IMR-90 (cell line): ENCODE data around the gene CCDC18. TPM values are rescaled to one million over a fixed set of nuclear protein-coding genes. Genes with fewer than 3 reads are reported as not detected.

Experiments
- ATAC-seq: fragments of 200-7000 bp; cut with Tn5 transposase; 2 replicates; pipeline ENCODE4 v1.9.1; 2020; ENCODE audit warnings: low read depth, mild to moderate bottlenecking, moderate library complexity
- BruUV-seq: library from RNA; stranded (reverse); fragments of 400-500 nt; replicated peaks from 2 replicates; lab custom pipeline; 2021; lab: Mats Ljungman, UMichigan
- CTCF ChIA-PET: fragments of 300-600 bp; formaldehyde crosslinking; extraction: SDS; loops from one replicate; lab custom pipeline; 2021; ENCODE audit warnings: antibody characterized with exemption; lab: Yijun Ruan, JAX
- POLR2A ChIA-PET: fragments of 300-600 bp; sonication (Branson Sonifier 250); formaldehyde crosslinking; loops from one replicate; lab custom pipeline; 2022; ENCODE audit warnings: antibody characterized with exemption; ENCODE audit not compliant: unreplicated experiment; lab: Charles Lee
- DNase-seq: peaks from one replicate; pipeline ENCODE4 v3.0.0; 2013
- H2AFZ ChIP-seq: replicated peaks from 2 replicates; pipeline ENCODE3; 2013; ENCODE audit warnings: low read length, mild to moderate bottlenecking; ENCODE audit not compliant: poor library complexity
- H2AK5ac ChIP-seq: 2 replicates; pipeline ENCODE4 v1.6.1; 2013; ENCODE audit warnings: low read depth, low read length, inconsistent platforms
- H2AK9ac ChIP-seq: replicated peaks from 2 replicates; pipeline ENCODE3; 2013; ENCODE audit warnings: mild to moderate bottlenecking, low read depth, low read length, moderate library complexity; ENCODE audit not compliant: poor library complexity
- H2BK120ac ChIP-seq: 2 replicates; pipeline ENCODE4 v1.6.1; 2013; ENCODE audit warnings: low read depth, low read length, inconsistent platforms
- H2BK15ac ChIP-seq: 3 replicates; pipeline ENCODE4 v1.6.1; 2013; ENCODE audit warnings: low read depth, low read length, inconsistent platforms
- H2BK20ac ChIP-seq: 2 replicates; pipeline ENCODE4 v1.6.1; 2013; ENCODE audit warnings: low read depth, mild to moderate bottlenecking, inconsistent platforms, low read length, moderate library complexity
- H2BK5ac ChIP-seq: 2 replicates; pipeline ENCODE4 v1.6.1; 2013; ENCODE audit warnings: mild to moderate bottlenecking, low read depth, low read length, inconsistent platforms; ENCODE audit not compliant: poor library complexity, severe bottlenecking
- H3K14ac ChIP-seq: replicated peaks from 2 replicates; pipeline ENCODE4 v1.6.1; 2013; ENCODE audit warnings: low read depth, low read length, inconsistent platforms
- H3K18ac ChIP-seq: 2 replicates; pipeline ENCODE4 v1.6.1; 2013; ENCODE audit warnings: low read depth, low read length, control low read depth
- H3K23ac ChIP-seq: 2 replicates; pipeline ENCODE4 v1.6.1; 2013; ENCODE audit warnings: low read depth, low read length, inconsistent platforms
- H3K27ac ChIP-seq: 2 replicates; pipeline ENCODE4 v1.5.1; 2013; ENCODE audit warnings: mild to moderate bottlenecking, control low read depth, low read length; ENCODE audit not compliant: insufficient read depth
- H3K27me3 ChIP-seq: 2 replicates; pipeline ENCODE4 v1.6.1; 2013; ENCODE audit warnings: low read length; ENCODE audit not compliant: control insufficient read depth, insufficient read depth
- H3K36me3 ChIP-seq: 2 replicates; pipeline ENCODE4 v1.6.1; 2013; ENCODE audit warnings: low read length, mixed read lengths; ENCODE audit not compliant: control insufficient read depth, insufficient read depth
- H3K4ac ChIP-seq: 2 replicates; pipeline ENCODE4 v1.6.1; 2013; ENCODE audit warnings: low read depth, low read length, inconsistent platforms
- H3K4me1 ChIP-seq: 2 replicates; pipeline ENCODE4 v1.6.1; 2013; ENCODE audit warnings: low read length, mixed read lengths; ENCODE audit not compliant: control insufficient read depth, insufficient read depth
- H3K4me2 ChIP-seq: 2 replicates; pipeline ENCODE4 v1.6.1; 2013; ENCODE audit warnings: low read depth, mild to moderate bottlenecking, control low read depth, low read length, moderate library complexity
- H3K4me3 ChIP-seq: 2 replicates; pipeline ENCODE4 v1.5.1; 2013; ENCODE audit warnings: low read depth, mild to moderate bottlenecking, control low read depth, low read length, moderate library complexity; ENCODE audit not compliant: insufficient read depth
- H3K56ac ChIP-seq: 2 replicates; pipeline ENCODE4 v1.6.1; 2013; ENCODE audit warnings: low read length, inconsistent platforms; ENCODE audit not compliant: insufficient read depth; ENCODE audit errors: extremely low read depth
- H3K79me1 ChIP-seq, 2 experiments: 2 replicates each; pipeline ENCODE4 v1.6.1; 2013; ENCODE audit warnings: low read length in 2 of 2, inconsistent platforms in 1 of 2, low read depth in 1 of 2
- H3K9ac ChIP-seq: 2 replicates; pipeline ENCODE4 v1.6.1; 2013; ENCODE audit warnings: low read depth, low read length, control low read depth
- H3K9me1 ChIP-seq: 2 replicates; pipeline ENCODE4 v1.6.1; 2013; ENCODE audit warnings: low read length, inconsistent platforms; ENCODE audit not compliant: insufficient read depth
- H3K9me3 ChIP-seq: 2 replicates; pipeline ENCODE4 v1.6.1; 2013; ENCODE audit warnings: low read length; ENCODE audit not compliant: control insufficient read depth, insufficient read depth
- H4K20me1 ChIP-seq: 2 replicates; pipeline ENCODE4 v1.6.1; 2013; ENCODE audit warnings: low read length, inconsistent platforms; ENCODE audit not compliant: insufficient read depth
- H4K5ac ChIP-seq: 2 replicates; pipeline ENCODE4 v1.6.1; 2013; ENCODE audit warnings: mild to moderate bottlenecking, low read depth, low read length, control low read depth
- H4K8ac ChIP-seq, 2 experiments: 2 replicates each; pipeline ENCODE4 v1.6.1; 2013; ENCODE audit warnings: low read depth in 2 of 2, low read length in 2 of 2, control low read depth in 1 of 2, inconsistent platforms in 1 of 2
- H4K91ac ChIP-seq: 2 replicates; pipeline ENCODE4 v1.6.1; 2013; ENCODE audit warnings: low read depth, low read length, inconsistent platforms; ENCODE audit not compliant: insufficient read depth
- CEBPB ChIP-seq: IDR thresholded peaks from 2 replicates; pipeline ENCODE4 v1.6.1; 2012; ENCODE audit warnings: low read depth, low read length, improper control_type of control experiment
- FOS ChIP-seq: fragments of 150-350 bp; IDR thresholded peaks from 2 replicates; pipeline ENCODE4 v1.6.1; 2016; ENCODE audit warnings: low read depth, low read length
- RCOR1 ChIP-seq: IDR thresholded peaks from 2 replicates; pipeline ENCODE4 v1.6.1; 2012; ENCODE audit warnings: mild to moderate bottlenecking, low read length, improper control_type of control experiment; ENCODE audit not compliant: insufficient replicate concordance
- RFX5 ChIP-seq: IDR thresholded peaks from 2 replicates; pipeline ENCODE4 v1.8.0; 2012; ENCODE audit warnings: low read depth, mild to moderate bottlenecking, low read length, moderate library complexity
- WGBS, 2 experiments: methylation state at CpG; one replicate each; pipeline versions ENCODE4 v1.1.5 to v1.1.7; 2013; ENCODE audit warnings: missing lambda C conversion rate in 2 of 2; ENCODE audit not compliant: insufficient read length in 1 of 2; ENCODE audit errors: extremely low coverage in 2 of 2; 5-methylcytosine and 5-hydroxymethylcytosine counted together
- dilution Hi-C: fragments of 300-500 bp; cut with HindIII; formaldehyde crosslinking; loops from one replicate; pipeline ENCODE4 v1.14.3; 2018; ENCODE audit warnings: low sequenced_read_pairs; ENCODE audit not compliant: unreplicated experiment
- in situ Hi-C: fragments of 300-500 bp; cut with MboI; formaldehyde crosslinking; loops from 3 replicates; pipeline ENCODE4 v1.14.3; 2019; ENCODE audit warnings: low sequenced_read_pairs, inconsistent platforms, mixed read lengths
- intact Hi-C: fragments of 100-400 bp; cut with micrococcal nuclease; formaldehyde crosslinking; loops from 2 replicates; pipeline ENCODE4 v1.10.0; 2022
- polyA plus RNA-seq, 3 experiments: library from polyadenylated mRNA; depleted of rRNA; stranded (reverse); fragments of >200 nt; gene quantifications; 2 replicates each; pipeline ENCODE4 v1.2.3, GENCODE V29; 2012; ENCODE audit warnings: low replicate concordance in 1 of 3
- total RNA-seq: library from RNA; depleted of rRNA; stranded (reverse); fragments of >200 nt; gene quantifications from 2 replicates; pipeline ENCODE4 v1.2.3, GENCODE V29; 2012
- TF ChIP-seq, protein P1 (sequence below): conservative IDR thresholded peaks from 2 replicates; pipeline ENCODE4 v1.5.1; 2012; ENCODE audit warnings: mild to moderate bottlenecking, low read depth, low read length, improper control_type of control experiment

Gene CCDC18
- total and polyA plus RNA-seq, 2 of the 4 experiments (the other 2 are of a cell fraction) = 5.5 to 7.3 TPM

DNA sequence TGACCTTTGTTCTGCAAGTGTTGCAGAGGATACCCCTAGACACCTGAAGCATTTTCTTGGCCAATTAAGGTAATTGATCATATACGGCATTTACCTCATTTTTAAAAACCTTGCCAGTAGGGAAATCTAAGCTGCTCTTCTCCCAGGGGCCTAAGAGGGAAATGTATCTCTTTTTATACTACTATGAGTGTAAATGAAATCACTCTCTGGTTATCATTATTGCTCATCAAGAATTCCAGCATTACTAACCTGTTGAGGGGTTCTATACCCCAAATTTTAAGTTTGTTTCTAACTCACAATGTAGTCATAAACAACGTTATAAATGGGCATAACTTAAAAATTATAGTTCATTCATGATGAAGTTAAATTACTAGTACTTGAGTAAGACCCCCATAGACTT lies 27.7 kb upstream of the CCDC18 start:
- BruUV-seq = no TSS peak
- no peak overlapping the region for H3K4me2 ChIP-seq
- ATAC-seq (no peak), DNase-seq (no peak)
- no peak overlapping the region for H2AK9ac ChIP-seq
- H3K27ac ChIP-seq = no peak overlapping the region
- no peak overlapping the region for H4K5ac ChIP-seq
- H3K56ac ChIP-seq = no peak overlapping the region
- peaks cover 6% of the 10 kb centered on the region; the same call in 1 of the 2 replicates for H3K9me1 ChIP-seq
- peaks cover 21% of the 10 kb centered on the region for H3K36me3 ChIP-seq
- no peak overlapping the region for H2BK120ac ChIP-seq
- no peak overlapping the region for H2BK20ac ChIP-seq
- no peak overlapping the region for H3K23ac ChIP-seq
- TF ChIP-seq FOS (no peak), RFX5 (no peak), CEBPB (no peak), RCOR1 (no peak)
- TF ChIP-seq, protein P1, sequence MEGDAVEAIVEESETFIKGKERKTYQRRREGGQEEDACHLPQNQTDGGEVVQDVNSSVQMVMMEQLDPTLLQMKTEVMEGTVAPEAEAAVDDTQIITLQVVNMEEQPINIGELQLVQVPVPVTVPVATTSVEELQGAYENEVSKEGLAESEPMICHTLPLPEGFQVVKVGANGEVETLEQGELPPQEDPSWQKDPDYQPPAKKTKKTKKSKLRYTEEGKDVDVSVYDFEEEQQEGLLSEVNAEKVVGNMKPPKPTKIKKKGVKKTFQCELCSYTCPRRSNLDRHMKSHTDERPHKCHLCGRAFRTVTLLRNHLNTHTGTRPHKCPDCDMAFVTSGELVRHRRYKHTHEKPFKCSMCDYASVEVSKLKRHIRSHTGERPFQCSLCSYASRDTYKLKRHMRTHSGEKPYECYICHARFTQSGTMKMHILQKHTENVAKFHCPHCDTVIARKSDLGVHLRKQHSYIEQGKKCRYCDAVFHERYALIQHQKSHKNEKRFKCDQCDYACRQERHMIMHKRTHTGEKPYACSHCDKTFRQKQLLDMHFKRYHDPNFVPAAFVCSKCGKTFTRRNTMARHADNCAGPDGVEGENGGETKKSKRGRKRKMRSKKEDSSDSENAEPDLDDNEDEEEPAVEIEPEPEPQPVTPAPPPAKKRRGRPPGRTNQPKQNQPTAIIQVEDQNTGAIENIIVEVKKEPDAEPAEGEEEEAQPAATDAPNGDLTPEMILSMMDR = no peak
- POLR2A ChIA-PET = no interaction called here
- H3K18ac ChIP-seq = no peak overlapping the region
- no peak overlapping the region for H2BK15ac ChIP-seq
- no peak overlapping the region for H3K14ac ChIP-seq
- no peak overlapping the region for H2BK5ac ChIP-seq
- H3K4me1 ChIP-seq = no peaks in the 10 kb centered on the region
- H3K4me3 ChIP-seq = no peak overlapping the region
- H3K9ac ChIP-seq = no peak overlapping the region
- no peak overlapping the region for H2AK5ac ChIP-seq
- H3K79me1 ChIP-seq = peaks cover 21 to 43% of the 10 kb centered on the region in 2 experiments
- H3K9me3 ChIP-seq = no peaks in the 10 kb centered on the region
- WGBS, 2 experiments = no CpG with 5 or more reads among the region's 2 CpGs
- H4K20me1 ChIP-seq = no peaks in the 10 kb centered on the region; the same call in 1 of the 2 replicates
- CTCF ChIA-PET = no interaction called here
- no peak overlapping the region for H4K91ac ChIP-seq
- H3K27me3 ChIP-seq = no peaks in the 10 kb centered on the region
- intact Hi-C loops = no loop called here
- dilution Hi-C loops = no loop called here
- in situ Hi-C loops = no loop called here
- H4K8ac ChIP-seq = no peak overlapping the region
- H3K4ac ChIP-seq = no peak overlapping the region
- H2AFZ ChIP-seq = no peak overlapping the region
